Ramos (cell line): Measurements from ENCODE around the gene F11R.
"Not testable (repeated sequence)": the region's sequence is repeated elsewhere in the genome, so short reads cannot be mapped to it uniquely, and the experiment has no call there.

Experiments used
- in situ Hi-C: fragments of 300-500 bp; cut with MboI; formaldehyde crosslinking; loops from one replicate; pipeline ENCODE4 v1.14.3; 2022; ENCODE audit warnings: low sequenced_read_pairs; ENCODE audit not compliant: unreplicated experiment

Gene F11R

GRCh38 chr1:160947174-160947759 is 73.7 kb downstream of the F11R start:
- in situ Hi-C loops, result not testable (repeated sequence)

DNA sequence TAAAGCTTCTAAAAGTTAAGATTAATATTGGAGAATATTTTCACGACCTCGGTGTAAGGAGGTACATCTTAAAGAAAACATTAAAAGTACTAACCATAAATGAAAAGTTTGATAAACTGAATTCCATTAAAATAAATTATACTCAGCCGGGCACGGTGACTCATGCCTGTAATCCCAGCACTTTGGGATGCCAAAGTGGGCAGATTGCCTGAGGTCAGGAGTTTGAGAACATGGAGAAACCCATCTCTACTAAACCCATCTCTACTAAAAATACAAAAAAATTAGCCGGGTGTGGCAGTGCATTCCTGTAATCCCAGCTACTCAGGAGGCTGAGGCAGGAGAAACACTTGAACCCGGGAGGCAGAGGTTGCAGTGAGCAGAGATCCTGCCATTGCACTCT is 75.1 kb downstream of the F11R start:
- in situ Hi-C loops, result not testable (repeated sequence)
